Transverse colon (tissue), 4 donors: ENCODE measurements around the gene CCDC88C. TPM values are rescaled to one million over a fixed set of nuclear protein-coding genes. Genes with fewer than 3 reads are reported as not detected.

ENCODE experiments used
- DNase-seq: peaks from one replicate; pipeline ENCODE4 v3.0.0-alpha.2; 2019
- H3K27ac ChIP-seq, 4 donors: fragments of 200-600 bp; sonication (generic); 2 replicates each; pipeline ENCODE4 v1.5.1; 2016 to 2018; ENCODE audit warnings: inconsistent platforms in 4 of 4
- H3K27me3 ChIP-seq: fragments of 200-600 bp; sonication (generic); 2 replicates; pipeline ENCODE4 v1.5.1; 2017; ENCODE audit warnings: inconsistent platforms
- H3K36me3 ChIP-seq, 4 donors: fragments of 200-600 bp; sonication (generic); 2 replicates each; pipeline ENCODE4 v1.5.1; 2017 to 2019; ENCODE audit warnings: inconsistent platforms in 4 of 4
- H3K4me1 ChIP-seq, 4 donors: fragments of 200-600 bp; sonication (generic); 2 replicates each; pipeline ENCODE4 v1.5.1; 2017 to 2020; ENCODE audit warnings: inconsistent platforms in 4 of 4
- H3K4me3 ChIP-seq, 4 donors: fragments of 200-600 bp; sonication (generic); 1 replicate in 1 of 4; 2 replicates in 3 of 4; pipeline versions ENCODE4 v1.5.1 to v1.6.1; 2017 to 2019; ENCODE audit warnings: inconsistent platforms in 4 of 4
- H3K9me3 ChIP-seq, 2 donors: fragments of 200-600 bp; sonication (generic); 2 replicates each; pipeline ENCODE4 v1.5.1; 2017 to 2019; ENCODE audit warnings: inconsistent platforms in 2 of 2
- CTCF ChIP-seq, 5 experiments: fragments of 200-600 bp in 3 of 5; fragments of 450-650 bp in 2 of 5; sonication (generic) in 3 of 5; IDR thresholded peaks; 1 replicate in 2 of 5; 2 replicates in 3 of 5; pipeline ENCODE4 v1.5.1; 2016 to 2017; ENCODE audit warnings: antibody characterized with exemption in 5 of 5, inconsistent platforms in 3 of 5, mild to moderate bottlenecking in 2 of 5, moderate library complexity in 1 of 5
- EP300 ChIP-seq: sonication (generic); formaldehyde crosslinking; IDR thresholded peaks from one replicate; pipeline ENCODE4 v1.6.1; 2017; ENCODE audit warnings: antibody characterized with exemption, low read depth
- POLR2A ChIP-seq: fragments of 450-650 bp; IDR thresholded peaks from one replicate; pipeline ENCODE4 v1.6.1; 2016; ENCODE audit warnings: antibody characterized with exemption, mild to moderate bottlenecking, moderate library complexity
- POLR2AphosphoS5 ChIP-seq, 3 donors: sonication (generic); formaldehyde crosslinking; IDR thresholded peaks; one replicate each; pipeline ENCODE4 v1.6.1; 2016; ENCODE audit warnings: antibody characterized with exemption in 3 of 3
- WGBS, 2 donors: methylation state at CpG; one replicate each; pipeline ENCODE4 v1.1.5; 2018; ENCODE audit warnings: low coverage in 1 of 2; 5-methylcytosine and 5-hydroxymethylcytosine counted together
- in situ Hi-C, 4 donors: fragments of 200-750 bp; cut with MboI; loops; one replicate each; pipeline versions ENCODE4 v1.15.0 to v1.15.1; 2017; ENCODE audit warnings: low sequenced_read_pairs in 3 of 4, low pct_ligation_motif_present in 1 of 4, low pct_unique_long_range_greater_than_20kb in 1 of 4
- intact Hi-C: fragments of 100-400 bp; cut with DNase I; formaldehyde crosslinking; loops from one replicate; pipeline ENCODE4 v1.15.1; 2023; ENCODE audit warnings: low total_unique reads
- total RNA-seq, 4 donors: library from RNA; depleted of rRNA; stranded (reverse); fragments of >200 nt; gene quantifications; one replicate each; pipeline ENCODE4 v1.1.0, GENCODE V29; 2016

CCDC88C gene
- 100 to 1,000 TPM in 1 of 4 donors, 10 to 100 TPM in 3; 29.5 to 171 (median 60.3) TPM for total RNA-seq

- 1 to 10% methylated on average over 2 to 58 of the region's 103 CpGs for WGBS, 2 donors
- TF ChIP-seq POLR2AphosphoS5 (IDR thresholded peaks at IDR 0.05) (peak in 1 of 3 donors; percentile 28), POLR2A (no peak)
- in situ Hi-C loops: loop anchor here in 1 of 4 donors (25.0 kb wide), 1 partner anchor 105 kb away; no protein-coding TSS in a partner anchor
- DNase-seq: peak; percentile 82
- H3K9me3 ChIP-seq: no peaks in the 10 kb centered on the region
- H3K27me3 ChIP-seq: no peaks in the 10 kb centered on the region
- peak within 1 kb of the TSS; percentile 61 to 85 (median 76) for H3K4me3 ChIP-seq
- H3K36me3 ChIP-seq: no peaks in the 10 kb centered on the region
- peaks cover 7 to 44% (median 28%) of the 10 kb centered on the region in 4 donors for H3K4me1 ChIP-seq
- intact Hi-C loops: loop anchor here (5.0 kb wide), 1 partner anchor 95 kb away; no protein-coding TSS in a partner anchor
- peak within 1 kb of the TSS; percentile 78 to 89 (median 86) for H3K27ac ChIP-seq
Measured at GRCh38 chr14:91417120-91417982, at the start of gene CCDC88C. CCDC88C (minus strand) TSS chr14:91417820; CDS start chr14:91417690, 130 bp downstream.

GRCh38 chr14:91466192-91466591 is 48.6 kb upstream of the CCDC88C start:
- TF ChIP-seq EP300 (no peak), POLR2AphosphoS5 (IDR thresholded peaks at IDR 0.05) (no peak), CTCF (IDR thresholded peaks at IDR 0.05) (no peak), POLR2A (no peak)
- Histone ChIP-seq H3K27ac (no peak overlapping the region), H3K9me3 (no peaks in the 10 kb centered on the region), H3K36me3 (peaks cover 0 to 70% (median 29%) of the 10 kb centered on the region in 4 donors), H3K4me3 (no peak overlapping the region), H3K4me1 (no peaks in the 10 kb centered on the region), H3K27me3 (no peaks in the 10 kb centered on the region)
- intact Hi-C loops: no loop called here
- DNase-seq: no peak
- WGBS, 2 donors: 66% methylated on average over 4 of the region's 4 CpGs
- in situ Hi-C loops: no loop called here

GRCh38 chr14:91464615-91465205 is 47.1 kb upstream of the CCDC88C start:
- in situ Hi-C loops: no loop called here
- Histone ChIP-seq H3K27me3 (no peaks in the 10 kb centered on the region), H3K4me1 (no peaks in the 10 kb centered on the region), H3K27ac (no peak overlapping the region), H3K9me3 (no peaks in the 10 kb centered on the region), H3K36me3 (peaks cover 0 to 70% (median 31%) of the 10 kb centered on the region in 4 donors), H3K4me3 (no peak overlapping the region)
- TF ChIP-seq CTCF (IDR thresholded peaks at IDR 0.05) (no peak), EP300 (no peak), POLR2AphosphoS5 (IDR thresholded peaks at IDR 0.05) (no peak), POLR2A (no peak)
- WGBS, 2 donors: 67% methylated on average over 3 of the region's 3 CpGs; no CpG with 5 or more reads in 1 of the 2 donors
- no peak for DNase-seq
- intact Hi-C loops: no loop called here

DNA sequence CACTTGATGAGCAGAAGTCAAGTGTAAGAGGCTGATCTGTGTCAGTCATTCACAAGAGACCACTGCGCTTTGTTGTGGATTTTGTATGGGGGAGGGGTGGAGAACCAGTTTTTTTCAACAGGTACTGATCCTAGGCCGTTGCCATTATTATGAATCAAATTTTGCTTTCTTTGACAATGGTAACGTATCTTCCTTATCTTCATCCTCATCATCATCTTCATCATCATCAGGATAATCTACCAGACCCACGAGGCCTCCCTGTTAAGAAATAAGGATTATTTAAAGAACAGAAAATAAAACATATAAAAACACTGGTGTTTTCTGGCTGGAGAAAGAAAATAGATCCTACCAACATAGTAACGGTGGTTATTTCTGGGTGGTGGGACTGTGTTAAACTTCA is 41.0 kb upstream of the CCDC88C start:
- 86 to 90% methylated on average over 4 to 5 of the region's 5 CpGs for WGBS, 2 donors
- no peak for DNase-seq
- intact Hi-C loops (no loop called here), in situ Hi-C loops (no loop called here)
- Histone ChIP-seq H3K9me3 (no peaks in the 10 kb centered on the region), H3K4me1 (no peaks in the 10 kb centered on the region), H3K27me3 (no peaks in the 10 kb centered on the region), H3K36me3 (peaks cover 0 to 74% (median 36%) of the 10 kb centered on the region in 4 donors), H3K4me3 (no peak overlapping the region), H3K27ac (no peak overlapping the region)
- TF ChIP-seq POLR2A (no peak), EP300 (no peak), POLR2AphosphoS5 (IDR thresholded peaks at IDR 0.05) (no peak), CTCF (IDR thresholded peaks at IDR 0.05) (no peak)
